Measurements from ENCODE around the gene MSRB3.

The MSRB3 gene

DNA sequence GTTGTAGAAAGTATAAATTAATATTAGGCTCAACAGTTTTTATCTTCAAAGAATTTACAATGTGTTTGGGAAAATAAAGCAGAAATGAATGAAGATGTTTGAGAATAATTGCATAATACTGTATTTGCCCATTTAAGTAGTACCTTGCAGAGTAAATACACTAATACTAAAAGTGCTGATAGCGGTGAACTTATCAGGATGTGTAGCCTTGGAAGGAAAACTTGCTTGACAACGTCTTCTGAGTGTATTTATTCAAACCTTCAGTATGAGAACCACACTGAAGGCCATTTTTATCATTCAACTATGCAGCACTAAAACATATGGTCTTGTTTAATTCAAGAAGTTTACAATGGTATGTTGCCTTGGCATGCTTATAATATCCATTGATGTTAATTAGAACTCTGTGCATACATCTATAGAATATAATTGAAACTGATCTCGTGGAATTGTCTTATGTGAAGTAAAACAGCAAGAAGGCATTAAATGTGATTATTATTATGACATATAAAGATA lies 41.3 kb downstream of the MSRB3 start:
- H3K36me3 ChIP-seq (ENCODE audit: control insufficient read depth, insufficient read depth, low read length), result no peaks in the 10 kb centered on the region
- H3K27me3 ChIP-seq (replicated peaks; ENCODE audit: control insufficient read depth, insufficient read depth, low read length), result no peaks in the 10 kb centered on the region
- H3K4me3 ChIP-seq (replicated peaks; ENCODE audit: low read depth, low read length), result no peak overlapping the region
- TF ChIP-seq, protein P1, sequence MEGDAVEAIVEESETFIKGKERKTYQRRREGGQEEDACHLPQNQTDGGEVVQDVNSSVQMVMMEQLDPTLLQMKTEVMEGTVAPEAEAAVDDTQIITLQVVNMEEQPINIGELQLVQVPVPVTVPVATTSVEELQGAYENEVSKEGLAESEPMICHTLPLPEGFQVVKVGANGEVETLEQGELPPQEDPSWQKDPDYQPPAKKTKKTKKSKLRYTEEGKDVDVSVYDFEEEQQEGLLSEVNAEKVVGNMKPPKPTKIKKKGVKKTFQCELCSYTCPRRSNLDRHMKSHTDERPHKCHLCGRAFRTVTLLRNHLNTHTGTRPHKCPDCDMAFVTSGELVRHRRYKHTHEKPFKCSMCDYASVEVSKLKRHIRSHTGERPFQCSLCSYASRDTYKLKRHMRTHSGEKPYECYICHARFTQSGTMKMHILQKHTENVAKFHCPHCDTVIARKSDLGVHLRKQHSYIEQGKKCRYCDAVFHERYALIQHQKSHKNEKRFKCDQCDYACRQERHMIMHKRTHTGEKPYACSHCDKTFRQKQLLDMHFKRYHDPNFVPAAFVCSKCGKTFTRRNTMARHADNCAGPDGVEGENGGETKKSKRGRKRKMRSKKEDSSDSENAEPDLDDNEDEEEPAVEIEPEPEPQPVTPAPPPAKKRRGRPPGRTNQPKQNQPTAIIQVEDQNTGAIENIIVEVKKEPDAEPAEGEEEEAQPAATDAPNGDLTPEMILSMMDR (IDR thresholded peaks at IDR 0.05; ENCODE audit: insufficient read depth, low read length, poor library complexity, severe bottlenecking), result no peak
- no peak for DNase-seq (ENCODE audit: extremely low read depth, insufficient read length)

DNA sequence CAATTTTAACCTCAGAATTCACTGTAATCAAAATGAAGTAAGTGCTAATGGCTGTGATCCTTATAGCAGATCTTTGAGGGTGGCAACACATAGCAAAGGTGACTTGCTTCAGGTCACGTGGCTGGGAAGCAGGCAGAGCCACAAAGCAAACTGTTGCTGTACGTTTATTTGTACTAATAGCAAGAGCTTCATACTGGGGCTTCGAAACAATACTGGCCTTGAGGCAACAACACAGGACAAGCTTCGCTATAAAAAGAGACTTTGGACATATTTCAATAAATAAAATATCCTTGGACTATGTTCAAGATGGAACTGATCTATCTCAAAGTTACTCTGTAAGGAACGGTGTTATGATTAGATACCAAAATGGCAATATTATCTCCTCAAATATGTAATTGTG lies 44.6 kb downstream of the MSRB3 start:
- TF ChIP-seq, protein P1 (IDR thresholded peaks at IDR 0.05; ENCODE audit: insufficient read depth, low read length, poor library complexity, severe bottlenecking), result no peak
- no peak for DNase-seq (ENCODE audit: extremely low read depth, insufficient read length)

DNA sequence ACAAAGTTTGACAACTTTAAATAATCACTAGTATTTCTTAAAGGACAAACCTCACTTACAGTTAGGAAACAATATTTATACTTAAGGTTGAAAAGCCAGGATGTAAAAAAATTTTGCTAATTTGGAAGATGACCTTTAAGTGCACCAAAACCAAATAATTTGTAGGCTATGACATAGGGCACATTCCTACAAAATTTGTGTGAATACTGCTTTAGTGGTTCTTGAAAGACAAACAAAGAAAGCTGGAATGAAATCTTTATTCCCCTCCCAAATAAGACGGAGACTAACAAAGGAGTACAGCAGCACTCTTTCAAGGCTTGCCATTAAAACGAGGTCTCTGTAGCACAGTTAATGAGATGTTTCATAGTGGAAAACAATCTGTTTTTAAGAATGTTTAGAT lies 45.6 kb downstream of the MSRB3 start:
- Histone ChIP-seq H3K36me3 (ENCODE audit: control insufficient read depth, insufficient read depth, low read length) (no peaks in the 10 kb centered on the region), H3K4me3 (replicated peaks; ENCODE audit: low read depth, low read length) (no peak overlapping the region), H3K27me3 (replicated peaks; ENCODE audit: control insufficient read depth, insufficient read depth, low read length) (no peaks in the 10 kb centered on the region)
- TF ChIP-seq, protein P1 (IDR thresholded peaks at IDR 0.05; ENCODE audit: insufficient read depth, low read length, poor library complexity, severe bottlenecking), result no peak
- no peak for DNase-seq (ENCODE audit: extremely low read depth, insufficient read length)

More for the DNA sequence above, 44.6 kb downstream of the MSRB3 start:
- Histone ChIP-seq H3K27me3 (replicated peaks; ENCODE audit: control insufficient read depth, insufficient read depth, low read length) (no peaks in the 10 kb centered on the region), H3K36me3 (ENCODE audit: control insufficient read depth, insufficient read depth, low read length) (no peaks in the 10 kb centered on the region), H3K4me3 (replicated peaks; ENCODE audit: low read depth, low read length) (no peak overlapping the region)

GRCh38 chr12:65324551-65324950 lies 46.1 kb downstream of the MSRB3 start:
- DNase-seq (ENCODE audit: extremely low read depth, insufficient read length), result no peak
- TF ChIP-seq, protein P1 (IDR thresholded peaks at IDR 0.05; ENCODE audit: insufficient read depth, low read length, poor library complexity, severe bottlenecking), result no peak
- no peaks in the 10 kb centered on the region for H3K36me3 ChIP-seq (ENCODE audit: control insufficient read depth, insufficient read depth, low read length)

DNA sequence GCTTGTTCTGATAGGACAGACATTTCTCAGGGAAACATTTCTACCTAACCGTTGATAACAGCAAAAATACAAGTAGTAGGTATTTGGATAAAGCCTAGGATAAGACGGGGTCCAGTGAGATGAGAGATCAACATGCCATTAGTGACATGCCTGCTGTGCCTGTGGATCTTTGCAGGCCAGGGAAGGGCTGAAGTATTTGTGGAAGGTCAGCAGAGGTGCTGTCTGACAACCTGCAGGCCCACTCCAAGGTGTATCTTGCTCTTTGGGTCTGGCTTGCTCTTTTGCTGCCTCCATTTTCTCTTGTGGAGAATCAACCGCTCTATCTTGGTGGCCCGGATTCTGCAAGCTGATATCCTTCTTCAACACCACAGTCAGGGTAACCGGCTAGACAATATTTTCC lies 46.7 kb downstream of the MSRB3 start:
- H3K36me3 ChIP-seq (ENCODE audit: control insufficient read depth, insufficient read depth, low read length), result no peaks in the 10 kb centered on the region
- no peak for DNase-seq (ENCODE audit: extremely low read depth, insufficient read length)
- TF ChIP-seq, protein P1 (IDR thresholded peaks at IDR 0.05; ENCODE audit: insufficient read depth, low read length, poor library complexity, severe bottlenecking), result no peak
- no peak overlapping the region for H3K4me3 ChIP-seq (replicated peaks; ENCODE audit: low read depth, low read length)
- H3K27me3 ChIP-seq (replicated peaks; ENCODE audit: control insufficient read depth, insufficient read depth, low read length), result no peaks in the 10 kb centered on the region

More at GRCh38 chr12:65324551-65324950, 46.1 kb downstream of the MSRB3 start:
- Histone ChIP-seq H3K4me3 (replicated peaks; ENCODE audit: low read depth, low read length) (no peak overlapping the region), H3K27me3 (replicated peaks; ENCODE audit: control insufficient read depth, insufficient read depth, low read length) (no peaks in the 10 kb centered on the region)

- no peak for DNase-seq (ENCODE audit: extremely low read depth, insufficient read length)
- H3K4me3 ChIP-seq (replicated peaks; ENCODE audit: low read depth, low read length), result no peak overlapping the region
- H3K27me3 ChIP-seq (replicated peaks; ENCODE audit: control insufficient read depth, insufficient read depth, low read length), result no peaks in the 10 kb centered on the region
- H3K36me3 ChIP-seq (ENCODE audit: control insufficient read depth, insufficient read depth, low read length), result no peaks in the 10 kb centered on the region
- TF ChIP-seq, protein P1 (IDR thresholded peaks at IDR 0.05; ENCODE audit: insufficient read depth, low read length, poor library complexity, severe bottlenecking), result no peak
These were observed 48.1 kb downstream of the MSRB3 start for GRCh38 chr12:65326616-65327015.

All from GM06990 (cell line).